Liver (tissue), 2 donors: ENCODE results near the gene ALG5.

Experiments
- CTCF ChIP-seq: fragments of 150-350 bp; IDR thresholded peaks from 2 replicates; pipeline ENCODE4 v1.5.1; 2017; ENCODE audit warnings: improper control_type of control experiment, low read depth, low read length; ENCODE audit not compliant: missing input control
- REST ChIP-seq: IDR thresholded peaks from 2 replicates; pipeline ENCODE4 v1.6.1; 2016; ENCODE audit warnings: antibody characterized with exemption, mild to moderate bottlenecking
- YY1 ChIP-seq: IDR thresholded peaks from 2 replicates; pipeline ENCODE4 v1.6.1; 2016; ENCODE audit warnings: antibody characterized with exemption, mild to moderate bottlenecking
- ZBTB33 ChIP-seq: IDR thresholded peaks from 2 replicates; pipeline ENCODE4 v1.6.1; 2016; ENCODE audit warnings: antibody characterized with exemption
- donor health status: healthy.

GRCh38 chr13:36914648-36915047 lies 84.5 kb downstream of the ALG5 start:
- no peak for TF ChIP-seq CTCF
- TF ChIP-seq REST = no peak
- no peak for TF ChIP-seq ZBTB33
- TF ChIP-seq YY1 = no peak
